ENCODE measurements around the gene SCAI. TPM values are rescaled to one million over a fixed set of nuclear protein-coding genes. Genes with fewer than 3 reads are reported as not detected.
"Not testable (repeated sequence)": the region's sequence is repeated elsewhere in the genome, so short reads cannot be mapped to it uniquely, and the experiment has no call there.

The SCAI gene
- total RNA-seq, 1 experiment from 2014 or later: 4.1 TPM

- DNase-seq (ENCODE audit: low read depth, low spot score): peak; percentile 92
- in situ Hi-C loops (cut with HindIII; ENCODE audit: low pct_unique_long_range_greater_than_20kb, low sequenced_read_pairs): loop anchor here (25.0 kb wide), 1 partner anchor 121 kb away; no protein-coding TSS in a partner anchor
These were observed 202.2 kb downstream of the SCAI start, which contains the start of gene GOLGA1 for GRCh38 chr9:124940894-124941678. Gene GOLGA1, minus strand, starts transcription at chr9:124941083. Its CDS starts 2,372 bp downstream, at chr9:124938711.

GRCh38 chr9:124940521-124940893 is 202.8 kb downstream of the SCAI start:
- no peak for DNase-seq (ENCODE audit: low read depth, low spot score)
- in situ Hi-C loops (cut with HindIII; ENCODE audit: low pct_unique_long_range_greater_than_20kb, low sequenced_read_pairs): loop anchor here (25.0 kb wide), 1 partner anchor 122 kb away; no protein-coding TSS in a partner anchor

DNA sequence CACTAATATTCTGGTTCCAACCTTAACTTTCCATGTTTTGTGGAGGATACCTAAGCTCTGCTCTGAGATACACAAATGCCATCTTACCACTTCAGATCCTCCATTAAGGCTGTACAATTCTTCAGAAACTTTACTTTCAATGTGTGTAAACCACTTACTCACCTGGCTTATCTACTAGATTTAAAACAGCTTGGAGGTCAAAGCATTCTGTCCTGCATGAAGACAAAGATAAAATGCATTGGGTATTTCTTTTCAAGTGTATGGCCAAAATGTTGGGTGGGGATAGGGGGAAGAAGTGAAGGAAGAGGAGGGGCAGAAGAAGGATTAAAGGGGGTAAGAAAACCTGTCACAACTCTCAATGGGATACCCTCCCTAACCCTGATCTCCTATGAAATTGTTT is 203.4 kb downstream of the SCAI start:
- DNase-seq (ENCODE audit: low read depth, low spot score): no peak
- in situ Hi-C loops (cut with HindIII; ENCODE audit: low pct_unique_long_range_greater_than_20kb, low sequenced_read_pairs): loop anchor here (25.0 kb wide), 1 partner anchor 122 kb away; no protein-coding TSS in a partner anchor

DNA sequence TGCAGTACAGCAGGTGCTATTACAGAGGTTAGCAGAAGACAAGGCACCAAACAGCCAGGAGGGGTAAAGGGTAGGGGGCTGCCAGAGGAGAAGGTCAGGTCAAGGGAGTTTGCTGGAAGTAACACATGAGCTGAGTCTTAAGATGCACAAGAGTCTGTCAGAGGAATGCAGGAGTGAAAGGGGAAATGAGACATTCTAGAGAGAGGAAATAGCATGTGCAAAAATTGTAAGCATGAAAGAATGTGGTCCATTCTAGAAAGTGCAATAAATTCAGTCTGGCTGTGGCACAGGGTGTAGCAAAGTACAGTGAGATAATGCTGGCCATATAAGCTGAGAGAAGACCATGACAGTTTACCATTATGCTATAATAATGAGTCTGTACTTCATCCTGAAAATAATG is 209.0 kb downstream of the SCAI start:
- DNase-seq (ENCODE audit: low read depth, low spot score): no peak

DNA sequence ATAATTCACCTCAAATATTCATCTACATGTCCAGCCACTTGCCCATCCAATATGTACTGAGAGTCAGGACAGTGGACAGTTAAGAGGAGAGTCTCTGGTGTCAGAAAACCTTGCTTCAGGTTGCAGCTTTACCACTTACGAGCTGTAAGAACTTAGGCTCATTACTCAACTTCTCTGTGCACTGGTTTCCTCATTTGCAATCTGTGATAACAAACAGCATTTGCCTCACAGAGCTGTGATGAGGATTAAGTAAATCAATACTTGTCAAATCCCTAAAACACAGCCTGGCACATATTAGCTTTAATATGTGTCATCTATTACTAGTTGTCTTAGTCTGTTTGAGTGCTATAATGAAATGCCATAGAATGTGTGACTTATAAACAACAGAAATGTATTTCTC is 211.0 kb downstream of the SCAI start:
- no peak for DNase-seq (ENCODE audit: low read depth, low spot score)
- in situ Hi-C loops (cut with HindIII; ENCODE audit: low pct_unique_long_range_greater_than_20kb, low sequenced_read_pairs): loop anchor here (25.0 kb wide), 1 partner anchor 130 kb away; no protein-coding TSS in a partner anchor

More for the DNA sequence above, 209.0 kb downstream of the SCAI start:
- in situ Hi-C loops (cut with HindIII; ENCODE audit: low pct_unique_long_range_greater_than_20kb, low sequenced_read_pairs): loop anchor here (25.0 kb wide), 1 partner anchor 128 kb away; no protein-coding TSS in a partner anchor

DNA sequence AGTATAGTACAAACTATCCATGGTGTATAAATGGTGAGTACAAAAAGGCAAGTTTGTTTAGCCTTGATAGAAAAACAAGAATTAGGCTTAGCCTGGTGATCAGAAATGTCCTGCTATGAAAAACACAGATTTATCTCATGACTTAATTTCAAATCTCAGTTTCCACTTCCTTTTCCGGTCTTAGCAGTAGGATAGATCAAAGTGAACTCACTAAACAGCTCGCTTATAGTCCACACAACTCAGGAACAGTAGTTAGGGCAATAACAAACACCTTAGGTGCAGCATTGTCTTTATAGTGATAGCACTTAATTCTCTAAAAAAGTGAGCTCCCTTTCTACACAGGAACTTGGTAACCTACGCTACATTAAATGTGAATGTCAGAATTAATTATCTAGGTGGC is 213.9 kb downstream of the SCAI start:
- in situ Hi-C loops (cut with HindIII; ENCODE audit: low pct_unique_long_range_greater_than_20kb, low sequenced_read_pairs): loop anchor here (25.0 kb wide), 1 partner anchor 133 kb away; no protein-coding TSS in a partner anchor

GRCh38 chr9:124928116-124928515 is 215.2 kb downstream of the SCAI start:
- peak; percentile 87 for DNase-seq (ENCODE audit: low read depth, low spot score)
- in situ Hi-C loops (cut with HindIII; ENCODE audit: low pct_unique_long_range_greater_than_20kb, low sequenced_read_pairs): loop anchor here (25.0 kb wide), 1 partner anchor 134 kb away; no protein-coding TSS in a partner anchor

More for the DNA sequence above, 213.9 kb downstream of the SCAI start:
- DNase-seq (ENCODE audit: low read depth, low spot score): no peak

GRCh38 chr9:124920394-124920793 is 222.9 kb downstream of the SCAI start:
- in situ Hi-C loops (cut with HindIII; ENCODE audit: low pct_unique_long_range_greater_than_20kb, low sequenced_read_pairs); DNase-seq (ENCODE audit: low read depth, low spot score): not testable (repeated sequence)

- in situ Hi-C loops (cut with HindIII; ENCODE audit: low pct_unique_long_range_greater_than_20kb, low sequenced_read_pairs): no loop called here
- no peak for DNase-seq (ENCODE audit: low read depth, low spot score)
These were observed 228.4 kb downstream of the SCAI start for GRCh38 chr9:124914753-124915405.

DNA sequence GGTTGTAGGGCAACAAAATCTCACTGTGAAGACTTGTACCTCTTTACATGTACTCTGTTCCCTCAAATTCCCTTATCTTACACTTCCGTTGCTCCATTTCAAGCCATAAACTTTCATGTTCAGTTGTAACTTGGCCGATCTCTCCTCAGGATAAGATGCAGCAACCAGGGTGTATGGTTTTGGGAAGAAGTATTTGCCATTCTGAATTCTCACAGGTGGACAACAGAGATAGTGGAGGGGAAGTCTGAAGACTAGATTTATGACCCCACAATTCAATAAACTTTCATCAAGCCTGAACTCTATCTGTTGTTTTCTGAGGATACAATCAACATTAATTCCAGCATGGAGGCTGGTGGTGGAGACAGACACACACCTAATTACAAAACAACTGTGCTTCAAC is 229.9 kb downstream of the SCAI start:
- DNase-seq (ENCODE audit: low read depth, low spot score): no peak
- in situ Hi-C loops (cut with HindIII; ENCODE audit: low pct_unique_long_range_greater_than_20kb, low sequenced_read_pairs): no loop called here

- DNase-seq (ENCODE audit: low read depth, low spot score): no peak
- in situ Hi-C loops (cut with HindIII; ENCODE audit: low pct_unique_long_range_greater_than_20kb, low sequenced_read_pairs): no loop called here
These were observed 231.6 kb downstream of the SCAI start for GRCh38 chr9:124911766-124912165.

- DNase-seq (ENCODE audit: low read depth, low spot score): no peak
- in situ Hi-C loops (cut with HindIII; ENCODE audit: low pct_unique_long_range_greater_than_20kb, low sequenced_read_pairs): no loop called here
These were observed 235.2 kb downstream of the SCAI start for GRCh38 chr9:124908098-124908497.

DNA sequence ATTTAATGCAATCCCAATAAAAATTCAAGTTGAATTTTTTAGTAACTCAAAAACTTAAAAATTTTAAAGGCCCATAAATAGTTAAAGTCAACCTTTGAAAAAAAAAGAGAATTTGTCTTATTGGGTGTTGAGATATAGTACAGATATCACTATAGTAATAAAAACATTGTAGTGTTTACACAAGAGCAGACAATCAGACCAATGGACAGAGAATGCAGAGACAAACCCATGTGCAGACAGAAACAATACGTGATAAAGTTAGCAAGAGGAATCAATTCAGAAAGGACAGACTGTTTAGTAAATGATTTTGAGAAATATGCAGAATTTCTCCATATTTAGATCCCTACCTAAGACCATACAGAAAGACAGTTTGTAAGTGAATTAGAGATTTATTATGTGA is 236.4 kb downstream of the SCAI start:
- DNase-seq (ENCODE audit: low read depth, low spot score): no peak
- in situ Hi-C loops (cut with HindIII; ENCODE audit: low pct_unique_long_range_greater_than_20kb, low sequenced_read_pairs): no loop called here

GRCh38 chr9:124899845-124900244 is 243.5 kb downstream of the SCAI start:
- DNase-seq (ENCODE audit: low read depth, low spot score): no peak
- in situ Hi-C loops (cut with HindIII; ENCODE audit: low pct_unique_long_range_greater_than_20kb, low sequenced_read_pairs): loop anchor here (25.0 kb wide), 1 partner anchor 138 kb away; the partner anchor contains the start of gene NR6A1

DNA sequence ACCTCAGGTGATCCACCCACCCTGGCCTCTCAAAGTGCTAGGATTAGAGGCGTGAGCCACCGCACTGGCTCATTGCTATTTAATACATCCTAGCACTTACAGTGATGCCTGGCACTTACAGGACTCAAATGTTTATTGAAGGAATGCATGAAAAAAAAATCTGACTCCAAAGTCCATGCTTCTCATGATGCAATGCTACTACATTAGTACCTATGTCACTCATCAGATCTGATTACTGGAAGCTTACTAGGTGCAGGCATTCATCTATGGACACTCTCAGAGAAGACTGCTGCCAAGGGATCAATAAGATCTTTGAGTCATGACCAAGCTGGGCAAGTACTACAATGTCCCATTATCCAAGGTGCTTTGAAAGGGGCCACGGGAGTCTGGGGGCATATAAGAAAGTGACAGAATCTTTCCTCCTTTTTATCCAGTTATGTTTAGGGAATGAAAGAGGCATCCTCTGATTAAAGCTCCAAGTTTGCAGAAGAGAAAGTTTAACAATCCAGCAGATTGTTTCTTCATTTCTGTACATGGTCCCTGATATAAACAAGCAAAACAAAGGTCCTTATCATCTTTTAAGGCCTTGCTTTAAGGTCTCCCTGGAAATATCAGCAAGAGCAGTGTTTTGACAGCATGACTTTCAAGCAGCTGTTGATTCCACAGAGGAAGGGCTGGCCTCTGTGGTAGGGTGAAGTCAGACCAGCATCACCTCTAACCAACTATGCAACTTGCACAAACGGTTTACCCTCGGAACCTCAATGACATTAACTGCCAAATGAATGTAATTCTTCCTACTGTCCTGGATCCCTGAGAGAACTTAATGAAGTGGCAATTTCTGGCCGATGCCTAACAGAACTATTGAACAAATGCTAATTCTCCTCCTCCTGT is 245.5 kb downstream of the SCAI start:
- in situ Hi-C loops (cut with HindIII; ENCODE audit: low pct_unique_long_range_greater_than_20kb, low sequenced_read_pairs): loop anchor here (25.0 kb wide), 1 partner anchor 136 kb away; the partner anchor contains the start of gene NR6A1
- peak; percentile 71 for DNase-seq (ENCODE audit: low read depth, low spot score)

- peak; percentile 74 for DNase-seq (ENCODE audit: low read depth, low spot score)
- in situ Hi-C loops (cut with HindIII; ENCODE audit: low pct_unique_long_range_greater_than_20kb, low sequenced_read_pairs): loop anchor here (25.0 kb wide), 1 partner anchor 132 kb away; the partner anchor contains the start of gene NR6A1
These were observed 248.6 kb downstream of the SCAI start for GRCh38 chr9:124894741-124895170.

- in situ Hi-C loops (cut with HindIII; ENCODE audit: low pct_unique_long_range_greater_than_20kb, low sequenced_read_pairs): loop anchor here (25.0 kb wide), 1 partner anchor 132 kb away; the partner anchor contains the start of gene NR6A1
- no peak for DNase-seq (ENCODE audit: low read depth, low spot score)
These were observed 249.1 kb downstream of the SCAI start for GRCh38 chr9:124894035-124894740.
